Activated B cell treated with CpG ODN at 0.5 μM for 24 hours (primary cell): ENCODE data around the gene RYR2. TPM values are rescaled to one million over a fixed set of nuclear protein-coding genes. Genes with fewer than 3 reads are reported as not detected.

Source experiments
- ATAC-seq: fragments of 200-7000 bp; cut with Tn5 transposase; one replicate; pipeline ENCODE4 v1.10.0; 2021; ENCODE audit warnings: low read depth, mild to moderate bottlenecking, moderate library complexity
- CTCF ChIA-PET: fragments of 350-600 bp; sonication (Branson Sonifier 250); formaldehyde crosslinking; loops from one replicate; lab custom pipeline; 2021; ENCODE audit warnings: antibody characterized with exemption; lab: Charles Lee
- POLR2A ChIA-PET: fragments of 350-600 bp; sonication (Branson Sonifier 250); formaldehyde crosslinking; loops from one replicate; lab custom pipeline; 2021; ENCODE audit warnings: antibody characterized with exemption; lab: Charles Lee
- DNase-seq: peaks from one replicate; pipeline ENCODE4 v3.0.0; 2022
- H3K27ac Mint-ChIP-seq: one replicate; pipeline ENCODE4 v1.8.0; 2020; ENCODE audit warnings: mixed read lengths
- H3K27me3 Mint-ChIP-seq: one replicate; pipeline ENCODE4 v1.8.0; 2021; ENCODE audit warnings: mixed read lengths
- H3K36me3 Mint-ChIP-seq: one replicate; pipeline ENCODE4 v1.8.0; 2021; ENCODE audit warnings: low read depth, mixed read lengths
- H3K4me1 Mint-ChIP-seq: one replicate; pipeline ENCODE4 v1.8.0; 2021; ENCODE audit warnings: mixed read lengths
- H3K4me3 Mint-ChIP-seq: one replicate; pipeline ENCODE4 v1.8.0; 2020; ENCODE audit warnings: mild to moderate bottlenecking, mixed read lengths
- H3K9me3 Mint-ChIP-seq: one replicate; pipeline ENCODE4 v1.8.0; 2020; ENCODE audit warnings: mixed read lengths
- intact Hi-C: fragments of 100-400 bp; cut with micrococcal nuclease; formaldehyde crosslinking; loops from one replicate; pipeline ENCODE4 v1.15.1; 2024
- total RNA-seq: library from RNA; stranded (reverse); gene quantifications from 2 replicates; pipeline ENCODE4 v1.2.3, GENCODE V29; 2022
- TF ChIP-seq, protein P1 (sequence below): fragments of 200-600 bp; IDR thresholded peaks from one replicate; pipeline ENCODE4 v1.8.0; 2022; ENCODE audit warnings: antibody characterized with exemption, mild to moderate bottlenecking

Gene RYR2
- total RNA-seq, 1 donor from 2014 or later: not detected

DNA sequence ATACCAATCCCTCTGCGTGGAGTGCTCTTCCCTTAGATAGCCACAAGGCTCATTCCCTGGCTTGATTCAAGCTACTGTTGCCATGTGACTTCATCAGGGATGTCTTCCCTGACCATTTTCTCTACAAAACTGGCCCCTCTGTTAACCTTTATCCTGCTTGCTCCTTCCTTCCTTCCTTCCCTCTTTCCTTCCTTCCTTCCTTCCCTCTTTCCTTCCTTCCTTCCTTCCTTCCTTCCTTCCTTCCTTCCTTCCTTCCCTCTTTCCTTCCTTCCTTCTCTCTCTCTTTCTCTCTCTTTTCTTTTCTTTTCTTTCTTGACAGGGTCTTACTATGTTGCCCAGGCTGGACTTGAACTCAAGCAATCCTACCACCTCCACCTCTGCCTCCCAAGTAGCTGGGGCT is 6.2 kb upstream of the RYR2 start:
- CTCF ChIA-PET: no interaction called here
- POLR2A ChIA-PET: no interaction called here
- ATAC-seq (no peak), DNase-seq (no peak)
- H3K4me1 Mint-ChIP-seq: no peaks in the 10 kb centered on the region
- H3K27me3 Mint-ChIP-seq: peaks cover 8% of the 10 kb centered on the region
- H3K36me3 Mint-ChIP-seq: no peaks in the 10 kb centered on the region
- H3K4me3 Mint-ChIP-seq: no peak overlapping the region
- no peaks in the 10 kb centered on the region for H3K9me3 Mint-ChIP-seq
- intact Hi-C loops: no loop called here
- no peak overlapping the region for H3K27ac Mint-ChIP-seq
- TF ChIP-seq, protein P1, sequence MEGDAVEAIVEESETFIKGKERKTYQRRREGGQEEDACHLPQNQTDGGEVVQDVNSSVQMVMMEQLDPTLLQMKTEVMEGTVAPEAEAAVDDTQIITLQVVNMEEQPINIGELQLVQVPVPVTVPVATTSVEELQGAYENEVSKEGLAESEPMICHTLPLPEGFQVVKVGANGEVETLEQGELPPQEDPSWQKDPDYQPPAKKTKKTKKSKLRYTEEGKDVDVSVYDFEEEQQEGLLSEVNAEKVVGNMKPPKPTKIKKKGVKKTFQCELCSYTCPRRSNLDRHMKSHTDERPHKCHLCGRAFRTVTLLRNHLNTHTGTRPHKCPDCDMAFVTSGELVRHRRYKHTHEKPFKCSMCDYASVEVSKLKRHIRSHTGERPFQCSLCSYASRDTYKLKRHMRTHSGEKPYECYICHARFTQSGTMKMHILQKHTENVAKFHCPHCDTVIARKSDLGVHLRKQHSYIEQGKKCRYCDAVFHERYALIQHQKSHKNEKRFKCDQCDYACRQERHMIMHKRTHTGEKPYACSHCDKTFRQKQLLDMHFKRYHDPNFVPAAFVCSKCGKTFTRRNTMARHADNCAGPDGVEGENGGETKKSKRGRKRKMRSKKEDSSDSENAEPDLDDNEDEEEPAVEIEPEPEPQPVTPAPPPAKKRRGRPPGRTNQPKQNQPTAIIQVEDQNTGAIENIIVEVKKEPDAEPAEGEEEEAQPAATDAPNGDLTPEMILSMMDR: no peak

DNA sequence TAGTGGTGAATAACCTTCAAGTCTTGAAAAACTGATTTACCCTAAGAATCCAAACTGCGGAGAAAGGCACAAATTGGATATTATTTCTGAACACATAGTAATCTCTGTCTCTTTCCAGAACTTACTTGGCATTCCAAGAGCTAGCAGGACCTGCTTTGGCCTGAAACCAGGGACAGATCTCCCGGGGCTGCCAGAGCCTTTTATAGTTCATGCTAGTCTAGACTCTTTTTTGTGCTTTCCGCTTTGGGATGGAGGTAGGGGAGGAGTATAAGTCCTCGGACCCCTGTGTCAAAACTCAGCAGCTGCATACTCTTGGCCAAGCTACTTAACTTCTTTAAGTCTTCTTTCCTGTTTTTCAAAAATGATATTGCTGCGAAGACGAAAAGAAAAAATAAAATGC is 3.8 kb upstream of the RYR2 start:
- Mint-ChIP-seq H3K4me1 (peaks cover 5% of the 10 kb centered on the region), H3K27me3 (peaks cover 20% of the 10 kb centered on the region), H3K27ac (no peak overlapping the region), H3K36me3 (no peaks in the 10 kb centered on the region), H3K9me3 (no peaks in the 10 kb centered on the region), H3K4me3 (no peak overlapping the region)
- TF ChIP-seq, protein P1: no peak
- ATAC-seq: no peak
- CTCF ChIA-PET: no interaction called here
- intact Hi-C loops: no loop called here
- POLR2A ChIA-PET: no interaction called here
- no peak for DNase-seq

DNA sequence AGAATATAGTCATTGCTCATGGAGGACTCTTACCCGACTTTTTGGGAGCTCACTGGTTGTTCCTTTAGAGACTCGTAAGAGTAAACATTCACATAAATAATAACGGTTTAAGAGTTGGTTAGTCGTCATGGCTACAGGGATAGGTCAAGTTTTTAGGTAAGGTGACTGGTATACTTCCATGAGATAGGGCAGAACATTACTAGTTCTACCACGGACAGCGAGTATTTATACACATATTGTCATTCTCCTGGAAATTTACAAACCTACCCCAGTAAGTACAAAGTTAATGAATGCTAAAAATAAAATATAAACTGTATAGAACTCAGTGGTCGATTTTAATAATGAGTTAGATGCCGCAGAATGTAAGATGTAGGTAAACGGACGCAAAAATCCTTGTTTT is 1.2 kb upstream of the RYR2 start:
- H3K4me1 Mint-ChIP-seq: peaks cover 9% of the 10 kb centered on the region
- no peaks in the 10 kb centered on the region for H3K9me3 Mint-ChIP-seq
- ATAC-seq: no peak
- intact Hi-C loops: no loop called here
- no peak for DNase-seq
- H3K36me3 Mint-ChIP-seq: no peaks in the 10 kb centered on the region
- ChIA-PET POLR2A (no interaction called here), CTCF (no interaction called here)
- H3K27me3 Mint-ChIP-seq: peaks cover 38% of the 10 kb centered on the region
- TF ChIP-seq, protein P1: no peak
- no peak overlapping the region for H3K4me3 Mint-ChIP-seq
- no peak overlapping the region for H3K27ac Mint-ChIP-seq

DNA sequence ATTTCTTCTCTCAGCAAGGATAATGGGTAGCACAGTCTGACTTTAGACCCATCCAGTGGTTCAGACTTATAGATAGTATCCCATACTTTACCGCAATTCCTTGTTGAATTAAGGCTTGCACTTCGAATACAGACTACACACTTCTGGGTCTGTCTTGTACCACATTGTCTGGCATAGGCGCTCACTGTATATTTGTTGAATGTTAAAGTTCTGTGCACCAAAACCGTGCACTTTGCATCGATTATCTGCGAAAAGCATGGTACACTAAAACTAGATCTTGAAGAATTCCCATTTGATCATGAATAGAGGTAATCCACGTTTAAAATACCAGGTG is 556 bp upstream of the RYR2 start:
- Mint-ChIP-seq H3K4me3 (no peak overlapping the region), H3K4me1 (peaks cover 9% of the 10 kb centered on the region), H3K36me3 (no peaks in the 10 kb centered on the region), H3K27ac (no peak overlapping the region), H3K9me3 (no peaks in the 10 kb centered on the region), H3K27me3 (peaks cover 42% of the 10 kb centered on the region)
- DNase-seq (no peak), ATAC-seq (no peak)
- TF ChIP-seq, protein P1: no peak
- intact Hi-C loops: no loop called here
- ChIA-PET CTCF (no interaction called here), POLR2A (no interaction called here)

DNA sequence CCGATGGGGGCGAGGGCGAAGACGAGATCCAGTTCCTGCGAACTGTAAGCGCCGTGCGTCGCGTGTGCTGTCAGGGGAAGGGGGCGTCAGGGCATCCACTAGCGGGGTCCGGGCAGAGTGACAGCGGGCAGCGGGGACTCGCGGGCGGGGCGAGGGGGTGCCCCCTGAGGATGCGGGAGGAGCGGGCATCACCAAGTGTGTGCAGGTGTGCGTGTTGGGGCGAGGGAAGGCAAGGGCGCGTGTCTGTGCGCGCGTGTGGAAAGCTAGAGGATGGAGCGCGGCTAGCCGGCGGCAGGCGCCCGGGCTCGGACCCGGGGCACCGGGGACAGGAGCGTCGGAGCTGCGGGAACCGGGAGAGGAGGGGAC is 525 bp downstream of the RYR2 start:
- ATAC-seq (no peak), DNase-seq (no peak)
- TF ChIP-seq, protein P1: no peak
- CTCF ChIA-PET: no interaction called here
- Mint-ChIP-seq H3K9me3 (no peaks in the 10 kb centered on the region), H3K27ac (no peak overlapping the region), H3K36me3 (no peaks in the 10 kb centered on the region), H3K4me3 (no peak overlapping the region), H3K27me3 (peaks cover 42% of the 10 kb centered on the region), H3K4me1 (peaks cover 9% of the 10 kb centered on the region)
- POLR2A ChIA-PET: no interaction called here
- intact Hi-C loops: no loop called here
